HG02759 (cell line): Measurements from ENCODE around the gene GRAMD1A.
"Not testable (repeated sequence)": the region's sequence is repeated elsewhere in the genome, so short reads cannot be mapped to it uniquely, and the experiment has no call there.

Experiments
- ATAC-seq: cut with Tn5 transposase; IDR thresholded peaks from one replicate; pipeline ENCODE4 v1.9.1; 2021; ENCODE audit warnings: mild to moderate bottlenecking, moderate library complexity; ENCODE audit not compliant: unreplicated experiment

The GRAMD1A gene

GRCh38 chr19:35051268-35051667 lies 51.1 kb downstream of the GRAMD1A start:
- not testable (repeated sequence) for ATAC-seq

- ATAC-seq = no peak
Observed at GRCh38 chr19:35051796-35052195, 51.7 kb downstream of the GRAMD1A start.

GRCh38 chr19:35052599-35053190 lies 52.6 kb downstream of the GRAMD1A start:
- ATAC-seq = no peak

GRCh38 chr19:35053667-35054293 lies 53.7 kb downstream of the GRAMD1A start:
- no peak for ATAC-seq

- ATAC-seq = no peak
Observed at GRCh38 chr19:35054626-35055025, 54.5 kb downstream of the GRAMD1A start.

GRCh38 chr19:35055715-35056179 lies 55.6 kb downstream of the GRAMD1A start:
- ATAC-seq = no peak

GRCh38 chr19:35056513-35057063 lies 56.5 kb downstream of the GRAMD1A start:
- ATAC-seq = no peak

GRCh38 chr19:35058370-35058769 lies 58.2 kb downstream of the GRAMD1A start:
- ATAC-seq = no peak

GRCh38 chr19:35059006-35059798 lies 59.1 kb downstream of the GRAMD1A start:
- ATAC-seq = no peak

- ATAC-seq = no peak
Observed at GRCh38 chr19:35059799-35060091, 59.6 kb downstream of the GRAMD1A start.

- ATAC-seq = no peak
Observed at GRCh38 chr19:35060160-35060855, 60.2 kb downstream of the GRAMD1A start.

GRCh38 chr19:35061583-35062373 lies 61.7 kb downstream of the GRAMD1A start:
- ATAC-seq = no peak

- no peak for ATAC-seq
Observed at GRCh38 chr19:35062942-35063341, 62.8 kb downstream of the GRAMD1A start.

- ATAC-seq = no peak
Observed at GRCh38 chr19:35063940-35064818, 64.1 kb downstream of the GRAMD1A start.

- ATAC-seq = no peak
Observed at GRCh38 chr19:35065574-35065973, 65.5 kb downstream of the GRAMD1A start.

- no peak for ATAC-seq
Observed at GRCh38 chr19:35066121-35066520, 66.0 kb downstream of the GRAMD1A start.

- peak; percentile 80 for ATAC-seq
Observed at GRCh38 chr19:35066691-35067563, 66.8 kb downstream of the GRAMD1A start.

GRCh38 chr19:35068941-35069634 lies 69.0 kb downstream of the GRAMD1A start:
- no peak for ATAC-seq
